ENCODE data around the gene ANKIB1.

DNA sequence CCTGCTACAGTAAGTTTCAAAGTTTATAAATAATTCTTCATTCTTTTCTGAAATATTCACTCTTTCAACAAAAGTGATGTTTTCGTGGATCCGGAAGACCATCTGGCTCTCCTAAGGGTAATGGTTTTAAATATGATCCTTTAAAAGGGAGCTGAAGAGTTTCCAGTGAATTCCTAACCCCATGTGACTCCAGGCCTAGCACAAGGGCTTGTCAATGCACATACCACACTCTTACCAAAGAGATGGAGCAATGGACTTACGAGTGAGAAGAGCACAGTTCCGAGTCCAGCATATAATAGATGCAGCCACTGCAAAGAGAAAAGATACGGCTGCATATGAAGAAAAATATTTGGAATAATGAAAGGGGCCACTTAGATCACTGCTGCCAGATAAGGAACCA is 169.5 kb downstream of the ANKIB1 start:
- TF ChIP-seq, protein P1, sequence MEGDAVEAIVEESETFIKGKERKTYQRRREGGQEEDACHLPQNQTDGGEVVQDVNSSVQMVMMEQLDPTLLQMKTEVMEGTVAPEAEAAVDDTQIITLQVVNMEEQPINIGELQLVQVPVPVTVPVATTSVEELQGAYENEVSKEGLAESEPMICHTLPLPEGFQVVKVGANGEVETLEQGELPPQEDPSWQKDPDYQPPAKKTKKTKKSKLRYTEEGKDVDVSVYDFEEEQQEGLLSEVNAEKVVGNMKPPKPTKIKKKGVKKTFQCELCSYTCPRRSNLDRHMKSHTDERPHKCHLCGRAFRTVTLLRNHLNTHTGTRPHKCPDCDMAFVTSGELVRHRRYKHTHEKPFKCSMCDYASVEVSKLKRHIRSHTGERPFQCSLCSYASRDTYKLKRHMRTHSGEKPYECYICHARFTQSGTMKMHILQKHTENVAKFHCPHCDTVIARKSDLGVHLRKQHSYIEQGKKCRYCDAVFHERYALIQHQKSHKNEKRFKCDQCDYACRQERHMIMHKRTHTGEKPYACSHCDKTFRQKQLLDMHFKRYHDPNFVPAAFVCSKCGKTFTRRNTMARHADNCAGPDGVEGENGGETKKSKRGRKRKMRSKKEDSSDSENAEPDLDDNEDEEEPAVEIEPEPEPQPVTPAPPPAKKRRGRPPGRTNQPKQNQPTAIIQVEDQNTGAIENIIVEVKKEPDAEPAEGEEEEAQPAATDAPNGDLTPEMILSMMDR (IDR thresholded peaks at IDR 0.05): no peak
- TF ChIP-seq POLR2A (IDR thresholded peaks at IDR 0.05): no peak
